22Rv1 (cell line): ENCODE measurements around the gene WDSUB1.

ENCODE experiments used
- H3K27ac ChIP-seq: fragments of 450-650 bp; 2 replicates; pipeline ENCODE4 v1.5.1; 2017
- CTCF ChIP-seq: fragments of 450-650 bp; IDR thresholded peaks from 2 replicates; pipeline ENCODE4 v1.5.1; 2017; ENCODE audit warnings: mild to moderate bottlenecking
- ZFX ChIP-seq: fragments of 450-650 bp; IDR thresholded peaks from 2 replicates; pipeline ENCODE4 v1.6.1; 2017; ENCODE audit warnings: antibody characterized with exemption, borderline replicate concordance

Gene WDSUB1

DNA sequence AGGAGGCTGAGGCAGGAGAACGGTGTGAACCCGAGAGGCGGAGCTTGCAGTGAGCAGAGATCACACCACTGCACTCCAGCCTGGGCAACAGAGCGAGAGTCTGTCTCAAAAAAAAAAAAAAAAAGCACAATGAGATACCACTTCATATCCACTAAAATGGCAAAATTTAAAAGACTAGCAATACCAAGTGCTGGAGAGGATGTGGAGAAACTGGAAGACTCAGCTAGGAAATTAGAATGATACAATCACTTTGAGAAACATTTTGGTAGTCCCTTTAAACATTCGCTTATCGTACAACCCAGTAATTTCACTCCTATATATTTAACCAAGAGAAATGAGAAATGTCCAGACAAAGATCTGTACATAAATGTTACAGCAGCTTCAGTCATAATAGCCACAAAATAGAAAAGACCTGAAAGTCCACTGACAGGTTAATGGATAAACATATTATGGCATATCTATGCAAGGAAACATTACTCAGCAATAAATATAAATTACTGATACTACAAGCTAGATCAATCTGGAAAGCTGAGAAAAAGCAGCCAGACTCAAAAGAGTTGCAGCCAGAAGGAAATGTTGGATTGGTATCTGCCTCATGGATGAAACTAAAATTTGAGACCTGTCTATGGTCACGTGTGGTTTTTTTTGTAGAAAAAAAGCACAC lies 40.0 kb downstream of the WDSUB1 start:
- TF ChIP-seq CTCF (no peak), ZFX (no peak)
- H3K27ac ChIP-seq = no peak overlapping the region

- no peak for TF ChIP-seq ZFX
- no peak for TF ChIP-seq CTCF
- H3K27ac ChIP-seq = no peak overlapping the region
Measured at GRCh38 chr2:159243529-159243928, 43.0 kb downstream of the WDSUB1 start.

- H3K27ac ChIP-seq = no peak overlapping the region
- TF ChIP-seq ZFX (no peak), CTCF (no peak)
Measured at GRCh38 chr2:159234868-159235267, 51.6 kb downstream of the WDSUB1 start.

- no peak overlapping the region for H3K27ac ChIP-seq
- TF ChIP-seq ZFX = no peak
- TF ChIP-seq CTCF = no peak
Measured at GRCh38 chr2:159232456-159233170, 53.9 kb downstream of the WDSUB1 start.

- H3K27ac ChIP-seq = no peak overlapping the region
- no peak for TF ChIP-seq ZFX
Measured at GRCh38 chr2:159230145-159230877, 56.2 kb downstream of the WDSUB1 start.

- TF ChIP-seq ZFX (no peak), CTCF (no peak)
- H3K27ac ChIP-seq = no peak overlapping the region
Measured at GRCh38 chr2:159229476-159230144, 56.9 kb downstream of the WDSUB1 start.

DNA sequence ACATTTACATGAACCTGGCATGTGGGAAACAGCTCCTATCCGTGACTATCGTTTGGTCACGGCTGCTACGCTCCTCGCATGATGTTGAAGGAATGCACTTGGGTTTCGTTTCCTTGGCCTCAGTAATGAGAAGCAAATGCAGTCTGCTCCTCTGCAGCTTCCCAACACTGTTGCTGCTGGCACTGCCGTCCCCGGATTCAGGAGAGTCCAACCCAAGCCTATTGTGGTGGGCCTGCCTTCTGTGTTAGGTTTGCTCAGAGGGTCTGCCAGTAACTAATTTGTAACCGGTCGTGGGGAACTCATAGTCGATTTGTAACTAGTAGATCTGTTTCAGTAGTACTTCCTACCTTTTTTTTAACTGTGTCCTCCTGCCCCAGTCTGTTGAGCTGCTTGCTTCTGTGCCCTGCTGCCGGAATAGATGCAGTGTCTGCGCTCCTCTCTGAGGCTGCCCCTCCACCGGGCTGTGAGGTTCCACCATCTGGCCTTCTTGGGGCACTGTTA lies 58.4 kb downstream of the WDSUB1 start:
- TF ChIP-seq CTCF = no peak
- no peak overlapping the region for H3K27ac ChIP-seq
